Loucy (cell line): Measurements from ENCODE around the gene ZNF341.

Source experiments
- H2AFZ ChIP-seq: fragments of 200-600 bp; sonication (generic); 2 replicates; pipeline ENCODE4 v1.6.0; 2016; ENCODE audit warnings: antibody characterized with exemption, mild to moderate bottlenecking, low read length, moderate library complexity
- H3F3A ChIP-seq: fragments of 200-600 bp; 2 replicates; pipeline ENCODE4 v1.6.0; 2016; ENCODE audit warnings: antibody characterized with exemption, low read depth, mild to moderate bottlenecking
- H3K27me3 ChIP-seq: fragments of 200-600 bp; sonication (generic); 2 replicates; pipeline ENCODE4 v1.6.1; 2014; ENCODE audit warnings: low read length, mild to moderate bottlenecking; ENCODE audit not compliant: insufficient read depth, poor library complexity, severe bottlenecking
- H3K36me3 ChIP-seq: fragments of 200-600 bp; sonication (generic); 2 replicates; pipeline ENCODE4 v1.6.1; 2016; ENCODE audit warnings: low read length; ENCODE audit not compliant: insufficient read depth
- H3K4me1 ChIP-seq: fragments of 200-600 bp; sonication (generic); 2 replicates; pipeline ENCODE4 v1.5.1; 2014; ENCODE audit warnings: low read length, mild to moderate bottlenecking; ENCODE audit not compliant: insufficient read depth, poor library complexity, severe bottlenecking
- H3K4me2 ChIP-seq: fragments of 200-600 bp; sonication (generic); 2 replicates; pipeline ENCODE4 v1.6.0; 2014; ENCODE audit warnings: antibody characterized with exemption, low read length, low read depth, mild to moderate bottlenecking; ENCODE audit not compliant: poor library complexity, severe bottlenecking
- H3K4me3 ChIP-seq: fragments of 200-600 bp; sonication (generic); 2 replicates; pipeline ENCODE4 v1.5.1; 2014; ENCODE audit warnings: low read length, mild to moderate bottlenecking, mixed read lengths; ENCODE audit not compliant: poor library complexity, severe bottlenecking
- H3K79me2 ChIP-seq: fragments of 200-600 bp; sonication (generic); 2 replicates; pipeline ENCODE4 v1.6.1; 2014; ENCODE audit warnings: low read length; ENCODE audit not compliant: insufficient read depth
- H3K9ac ChIP-seq: fragments of 200-600 bp; sonication (generic); 2 replicates; pipeline ENCODE4 v1.6.0; 2014; ENCODE audit warnings: mild to moderate bottlenecking, low read depth, low read length, moderate library complexity; ENCODE audit not compliant: poor library complexity, severe bottlenecking
- H3K9me2 ChIP-seq: fragments of 200-600 bp; sonication (generic); replicated peaks from 2 replicates; pipeline ENCODE4 v1.6.1; 2016; ENCODE audit warnings: low read depth, low read length, mixed read lengths
- H3K9me3 ChIP-seq: fragments of 200-600 bp; sonication (generic); 2 replicates; pipeline ENCODE4 v1.6.1; 2014; ENCODE audit warnings: mild to moderate bottlenecking, antibody characterized with exemption, low read length, low read depth; ENCODE audit not compliant: insufficient read depth
- H4K20me1 ChIP-seq: fragments of 200-600 bp; sonication (generic); 2 replicates; pipeline ENCODE4 v1.6.0; 2014; ENCODE audit warnings: antibody characterized with exemption, low read length, mild to moderate bottlenecking; ENCODE audit not compliant: insufficient read depth, poor library complexity, severe bottlenecking
- CTCF ChIP-seq: fragments of 200-600 bp; sonication (generic); conservative IDR thresholded peaks from 2 replicates; pipeline ENCODE4 v1.5.1; 2014; ENCODE audit warnings: mild to moderate bottlenecking, antibody characterized with exemption, low read length
- EZH2phosphoT487 ChIP-seq: fragments of 200-600 bp; IDR thresholded peaks from 2 replicates; pipeline ENCODE4 v1.6.1; 2018; ENCODE audit warnings: antibody characterized with exemption, mild to moderate bottlenecking, moderate library complexity, borderline replicate concordance

Gene ZNF341

GRCh38 chr20:33701629-33702450, 30.0 kb upstream of the ZNF341 start:
- Histone ChIP-seq H4K20me1 (no peaks in the 10 kb centered on the region), H3K27me3 (no peaks in the 10 kb centered on the region), H3F3A (no peaks in the 10 kb centered on the region), H3K79me2 (no peaks in the 10 kb centered on the region), H3K9me2 (no peaks in the 10 kb centered on the region), H3K9me3 (no peaks in the 10 kb centered on the region), H3K4me3 (no peak overlapping the region), H3K36me3 (no peaks in the 10 kb centered on the region), H3K9ac (no peak overlapping the region), H3K4me1 (no peaks in the 10 kb centered on the region), H2AFZ (no peak overlapping the region), H3K4me2 (no peak overlapping the region)
- TF ChIP-seq EZH2phosphoT487 (no peak), CTCF (no peak)

- Histone ChIP-seq H3K27me3 (no peaks in the 10 kb centered on the region), H3F3A (no peaks in the 10 kb centered on the region), H3K9ac (no peak overlapping the region), H2AFZ (no peak overlapping the region), H3K4me2 (no peak overlapping the region), H3K4me3 (no peak overlapping the region), H3K9me2 (no peaks in the 10 kb centered on the region), H3K4me1 (no peaks in the 10 kb centered on the region), H3K79me2 (no peaks in the 10 kb centered on the region), H4K20me1 (no peaks in the 10 kb centered on the region), H3K9me3 (no peaks in the 10 kb centered on the region), H3K36me3 (no peaks in the 10 kb centered on the region)
- TF ChIP-seq EZH2phosphoT487 (no peak), CTCF (no peak)
These were observed 28.9 kb upstream of the ZNF341 start for GRCh38 chr20:33702861-33703260.

- H3F3A ChIP-seq = no peaks in the 10 kb centered on the region
- no peak overlapping the region for H3K9ac ChIP-seq
- TF ChIP-seq CTCF (no peak), EZH2phosphoT487 (no peak)
These were observed 28.2 kb upstream of the ZNF341 start for GRCh38 chr20:33703498-33704137.

More at GRCh38 chr20:33703498-33704137, 28.2 kb upstream of the ZNF341 start:
- no peaks in the 10 kb centered on the region for H3K27me3 ChIP-seq
- no peak overlapping the region for H3K4me2 ChIP-seq
- H3K4me3 ChIP-seq = no peak overlapping the region
- H3K9me3 ChIP-seq = no peaks in the 10 kb centered on the region
- no peak overlapping the region for H2AFZ ChIP-seq
- no peaks in the 10 kb centered on the region for H3K9me2 ChIP-seq
- no peaks in the 10 kb centered on the region for H3K36me3 ChIP-seq
- H3K4me1 ChIP-seq = no peaks in the 10 kb centered on the region
- no peaks in the 10 kb centered on the region for H3K79me2 ChIP-seq
- no peaks in the 10 kb centered on the region for H4K20me1 ChIP-seq
